Stimulated activated CD4-positive, alpha-beta T cell treated with anti-CD3 and anti-CD28 coated beads, Interleukin-4, amount 100 ng/mL, for 48 hours (primary cell): ENCODE data around the gene HOXD4.

Experiments used
- DNase-seq, 2 donors: peaks; one replicate each; pipeline ENCODE4 v3.0.0-alpha.2; 2020; ENCODE audit warnings: low read depth in 2 of 2

Gene HOXD4

DNA sequence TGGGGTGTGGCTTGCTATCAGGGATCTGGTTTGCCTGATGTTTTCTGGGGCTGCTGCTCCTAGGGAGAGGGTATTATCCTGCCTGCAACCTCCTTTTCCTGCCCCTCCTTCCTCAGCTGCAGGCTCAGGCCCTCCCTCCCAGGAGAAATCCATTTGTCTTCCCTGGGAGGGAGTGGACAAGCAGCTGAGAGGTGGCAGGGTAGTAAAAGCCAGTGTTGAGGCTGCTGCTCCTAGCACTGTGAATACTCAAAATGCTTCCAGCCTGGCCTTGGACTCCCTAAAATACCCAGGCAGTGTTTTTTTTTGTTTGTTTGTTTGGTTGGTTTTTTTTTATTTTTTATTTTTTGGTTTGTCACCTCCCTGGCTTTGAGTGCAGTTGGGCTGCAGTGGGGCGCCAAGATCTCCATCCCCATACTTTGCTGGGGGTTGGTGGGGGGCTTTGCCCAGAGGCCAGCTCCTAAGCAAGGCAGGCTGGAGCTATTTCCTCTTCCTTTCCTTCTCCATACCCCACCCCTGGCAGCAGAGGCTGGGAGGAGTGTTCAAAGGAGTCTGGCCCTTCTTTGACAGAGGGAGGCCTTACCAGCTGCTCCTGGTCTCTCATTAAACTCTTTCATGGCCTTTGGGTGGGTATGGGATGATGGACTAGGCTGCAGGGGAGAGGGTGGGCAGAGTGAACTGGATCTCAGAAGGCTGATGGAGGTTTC, 19.4 kb downstream of the HOXD4 start:
- DNase-seq, result no peak

- DNase-seq, result no peak
These were observed 20.1 kb downstream of the HOXD4 start for GRCh38 chr2:176171351-176172006.

- DNase-seq, result no peak
These were observed 20.9 kb downstream of the HOXD4 start for GRCh38 chr2:176172007-176172894.

- DNase-seq, result no peak
These were observed 21.7 kb downstream of the HOXD4 start for GRCh38 chr2:176172895-176173566.

GRCh38 chr2:176173567-176174381, 22.4 kb downstream of the HOXD4 start:
- DNase-seq, result no peak

DNA sequence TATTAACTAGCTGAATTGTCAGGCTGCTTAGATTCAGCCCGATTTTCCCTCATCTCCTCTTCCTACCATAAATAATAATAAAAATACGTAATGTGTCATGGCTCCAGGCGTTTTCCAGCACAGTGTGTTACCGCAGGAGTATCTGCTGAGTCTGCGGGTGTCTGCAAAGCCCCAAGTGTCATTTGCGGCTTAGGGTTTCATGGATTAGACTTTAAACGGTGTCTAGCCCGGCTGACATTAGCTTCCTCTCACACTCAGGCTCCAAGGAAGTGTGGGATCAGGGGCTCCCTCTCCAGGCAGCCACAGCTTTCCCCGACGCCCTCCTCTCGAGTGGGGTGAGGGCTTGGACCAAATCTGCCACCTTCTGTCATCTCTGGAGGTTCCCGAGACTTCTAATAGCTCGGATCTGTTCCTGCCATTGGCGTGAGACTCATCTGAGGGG, 23.1 kb downstream of the HOXD4 start:
- DNase-seq, result no peak

- no peak for DNase-seq
These were observed 23.7 kb downstream of the HOXD4 start for GRCh38 chr2:176174824-176175708.

DNA sequence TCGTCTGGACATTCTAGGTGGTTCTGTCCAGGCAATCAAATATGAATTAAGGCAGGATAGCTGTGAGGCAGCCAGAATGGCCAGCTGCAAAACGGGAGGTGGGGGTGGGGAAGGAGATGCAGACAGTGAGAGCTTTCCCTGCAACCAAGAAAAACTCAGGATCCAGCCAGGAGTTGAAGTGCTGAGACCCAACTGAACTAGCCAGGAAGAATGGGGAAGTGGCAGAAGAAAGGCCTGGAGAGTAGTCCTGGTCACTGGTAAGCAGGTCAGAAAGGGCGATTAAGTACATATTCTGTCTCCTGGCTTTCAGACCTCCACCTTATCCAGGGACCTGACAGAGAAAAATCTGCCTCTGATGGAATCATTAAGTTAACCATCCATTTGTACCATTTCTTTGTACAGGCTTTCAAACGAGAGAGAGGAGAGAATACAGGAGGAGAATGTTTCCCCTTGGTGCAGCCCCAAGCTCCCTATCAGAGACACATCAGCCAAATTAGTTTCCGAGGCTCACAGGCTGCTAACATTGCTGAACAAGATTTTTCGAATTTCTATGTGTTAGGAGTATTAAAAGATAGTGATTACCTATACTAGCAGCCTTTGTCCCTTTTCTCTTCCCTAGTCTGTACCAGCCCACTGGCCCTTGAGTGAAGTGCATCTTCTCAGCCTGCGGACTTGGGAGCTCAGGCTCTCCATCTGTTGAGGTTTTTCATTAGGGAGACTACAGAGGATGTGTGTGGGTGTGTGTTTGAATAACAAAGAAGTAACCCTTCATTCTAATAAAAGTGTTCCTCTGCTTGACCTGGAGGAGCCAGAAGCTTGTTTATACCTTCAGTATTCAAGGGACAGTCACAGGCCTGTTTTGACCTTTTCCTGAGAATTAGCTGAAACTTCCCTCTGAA, 24.6 kb downstream of the HOXD4 start:
- no peak for DNase-seq

GRCh38 chr2:176177580-176178037, 26.3 kb downstream of the HOXD4 start:
- no peak for DNase-seq

DNA sequence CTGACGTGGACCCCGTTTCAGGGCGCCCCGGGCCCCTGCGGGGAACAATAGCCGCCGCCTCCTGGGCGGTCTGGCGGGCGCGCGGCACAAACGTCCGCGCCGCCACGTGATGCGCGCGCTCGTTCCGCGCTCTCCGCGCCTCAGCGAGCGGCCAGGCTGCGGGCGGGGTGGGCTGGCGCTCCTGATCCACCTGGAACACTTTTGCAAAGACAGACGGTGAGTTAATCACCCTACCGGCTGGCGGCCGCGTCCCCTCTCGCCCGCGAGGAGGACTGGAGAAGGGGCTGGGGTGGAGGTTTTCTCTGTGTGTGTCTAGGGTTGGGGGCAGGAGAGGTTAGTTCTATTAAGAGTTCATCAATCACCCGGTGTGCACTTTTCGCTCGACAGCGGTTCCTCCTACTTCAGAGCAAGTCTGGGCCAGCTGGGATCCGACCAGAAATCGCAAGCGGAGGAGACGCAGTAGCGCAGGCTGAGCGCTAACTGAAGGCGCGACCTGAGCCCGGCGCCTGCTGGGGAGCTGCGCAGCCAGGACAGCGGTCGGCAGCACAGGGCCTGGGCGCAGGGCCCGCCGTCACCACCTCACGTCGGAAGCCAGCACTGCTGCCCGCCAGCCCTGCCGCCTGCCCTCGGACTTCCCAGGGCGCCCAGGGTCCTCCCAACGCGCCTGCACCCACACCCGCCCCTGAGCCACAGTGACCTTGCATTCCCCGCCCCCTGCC, 26.8 kb downstream of the HOXD4 start:
- DNase-seq, result no peak

DNA sequence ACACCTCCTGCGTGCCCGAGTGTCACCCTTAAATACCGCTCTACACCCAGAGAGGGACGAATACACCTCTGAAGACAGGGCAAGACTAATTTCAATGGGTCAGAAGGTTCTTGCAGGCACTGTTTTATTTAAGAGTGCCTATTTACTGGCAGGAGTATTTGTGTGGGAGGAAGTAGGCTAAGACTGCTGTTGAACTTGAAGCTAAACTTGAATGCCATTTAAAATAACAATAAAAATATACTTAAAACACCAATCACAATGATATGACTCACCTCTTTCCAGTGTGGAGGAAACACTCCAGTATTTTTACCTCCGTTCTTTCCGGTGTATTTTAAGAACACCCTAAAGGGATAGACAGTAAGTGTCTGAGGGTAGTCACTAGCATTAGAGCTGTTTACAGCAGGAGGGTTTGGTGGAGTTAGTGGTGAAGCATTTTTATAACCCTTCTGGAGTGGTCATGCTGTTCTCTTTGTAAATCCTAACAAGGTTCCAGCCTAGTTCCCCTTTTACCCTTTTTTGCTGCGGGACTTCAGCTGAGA, 27.5 kb downstream of the HOXD4 start:
- no peak for DNase-seq

- no peak for DNase-seq
These were observed 30.2 kb downstream of the HOXD4 start for GRCh38 chr2:176181551-176181950.

- DNase-seq, result no peak
These were observed 31.3 kb downstream of the HOXD4 start for GRCh38 chr2:176182671-176183070.

DNA sequence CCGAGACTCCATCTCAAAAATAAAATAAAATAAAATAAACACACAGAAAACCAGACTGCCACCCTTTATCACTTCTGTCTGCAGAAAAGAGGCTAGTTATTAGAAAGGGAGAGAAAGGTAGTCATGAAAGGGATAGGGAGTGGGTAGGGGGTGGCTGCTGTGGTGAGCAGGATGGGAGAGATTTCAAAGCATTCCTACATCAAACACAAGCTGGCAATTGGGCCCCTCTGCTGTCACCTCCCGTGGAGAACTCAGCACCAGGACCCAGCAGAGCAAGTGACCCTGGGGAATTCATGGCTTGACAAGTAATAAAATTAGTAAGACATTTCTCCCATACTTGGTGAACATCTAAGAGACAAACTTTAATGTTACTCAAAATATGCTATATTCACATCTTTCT, 33.4 kb downstream of the HOXD4 start:
- DNase-seq, result no peak

GRCh38 chr2:176186024-176186423, 34.7 kb downstream of the HOXD4 start:
- DNase-seq, result no peak

GRCh38 chr2:176187200-176187898, 36.0 kb downstream of the HOXD4 start:
- DNase-seq, result no peak
